HG02610 (cell line): ENCODE measurements around the gene AATK.

Source experiments
- ATAC-seq: cut with Tn5 transposase; IDR thresholded peaks from one replicate; pipeline ENCODE4 v1.9.1; 2021; ENCODE audit warnings: mild to moderate bottlenecking, moderate library complexity; ENCODE audit not compliant: unreplicated experiment

AATK gene

GRCh38 chr17:81166033-81166492 lies at the start of gene AATK:
Gene AATK, minus strand, starts transcription at chr17:81166221. Its CDS starts 229 bp downstream, at chr17:81165992.
- no peak for ATAC-seq

- ATAC-seq: no peak
These were observed 48.0 kb upstream of the AATK start for GRCh38 chr17:81213978-81214377.

- ATAC-seq: no peak
These were observed 46.3 kb upstream of the AATK start for GRCh38 chr17:81212365-81212764.

- no peak for ATAC-seq
These were observed 44.8 kb upstream of the AATK start for GRCh38 chr17:81210868-81211267.

- no peak for ATAC-seq
These were observed 44.4 kb upstream of the AATK start for GRCh38 chr17:81210466-81210865.

- no peak for ATAC-seq
These were observed 43.1 kb upstream of the AATK start for GRCh38 chr17:81209141-81209540.

GRCh38 chr17:81208651-81209050 lies 42.6 kb upstream of the AATK start:
- ATAC-seq: no peak

GRCh38 chr17:81207610-81208581 lies 41.9 kb upstream of the AATK start:
- ATAC-seq: no peak

GRCh38 chr17:81206657-81207056 lies 40.6 kb upstream of the AATK start:
- no peak for ATAC-seq

GRCh38 chr17:81206166-81206565 lies 40.1 kb upstream of the AATK start:
- no peak for ATAC-seq

GRCh38 chr17:81204578-81204977 lies 38.6 kb upstream of the AATK start:
- no peak for ATAC-seq

- ATAC-seq: no peak
These were observed 37.1 kb upstream of the AATK start for GRCh38 chr17:81203136-81203535.

- no peak for ATAC-seq
These were observed 36.3 kb upstream of the AATK start for GRCh38 chr17:81202318-81202717.

GRCh38 chr17:81200695-81201580 lies 34.9 kb upstream of the AATK start:
- no peak for ATAC-seq

GRCh38 chr17:81200201-81200600 lies 34.2 kb upstream of the AATK start:
- ATAC-seq: no peak

- no peak for ATAC-seq
These were observed 33.4 kb upstream of the AATK start for GRCh38 chr17:81199482-81199830.

GRCh38 chr17:81198826-81199481 lies 32.9 kb upstream of the AATK start:
- ATAC-seq: no peak

GRCh38 chr17:81197831-81198490 lies 31.9 kb upstream of the AATK start:
- ATAC-seq: no peak

- ATAC-seq: no peak
These were observed 31.4 kb upstream of the AATK start for GRCh38 chr17:81197409-81197795.
